Stimulated activated CD4-positive, alpha-beta T cell treated with anti-CD3 and anti-CD28 coated beads, Interleukin-4, amount 100 ng/mL, for 48 hours (primary cell): ENCODE results near the gene EIF4E2.
"Not testable (repeated sequence)": the region's sequence is repeated elsewhere in the genome, so short reads cannot be mapped to it uniquely, and the experiment has no call there.

Source experiments
- DNase-seq, 2 donors: peaks; one replicate each; pipeline ENCODE4 v3.0.0-alpha.2; 2020; ENCODE audit warnings: low read depth in 2 of 2

The EIF4E2 gene

DNA sequence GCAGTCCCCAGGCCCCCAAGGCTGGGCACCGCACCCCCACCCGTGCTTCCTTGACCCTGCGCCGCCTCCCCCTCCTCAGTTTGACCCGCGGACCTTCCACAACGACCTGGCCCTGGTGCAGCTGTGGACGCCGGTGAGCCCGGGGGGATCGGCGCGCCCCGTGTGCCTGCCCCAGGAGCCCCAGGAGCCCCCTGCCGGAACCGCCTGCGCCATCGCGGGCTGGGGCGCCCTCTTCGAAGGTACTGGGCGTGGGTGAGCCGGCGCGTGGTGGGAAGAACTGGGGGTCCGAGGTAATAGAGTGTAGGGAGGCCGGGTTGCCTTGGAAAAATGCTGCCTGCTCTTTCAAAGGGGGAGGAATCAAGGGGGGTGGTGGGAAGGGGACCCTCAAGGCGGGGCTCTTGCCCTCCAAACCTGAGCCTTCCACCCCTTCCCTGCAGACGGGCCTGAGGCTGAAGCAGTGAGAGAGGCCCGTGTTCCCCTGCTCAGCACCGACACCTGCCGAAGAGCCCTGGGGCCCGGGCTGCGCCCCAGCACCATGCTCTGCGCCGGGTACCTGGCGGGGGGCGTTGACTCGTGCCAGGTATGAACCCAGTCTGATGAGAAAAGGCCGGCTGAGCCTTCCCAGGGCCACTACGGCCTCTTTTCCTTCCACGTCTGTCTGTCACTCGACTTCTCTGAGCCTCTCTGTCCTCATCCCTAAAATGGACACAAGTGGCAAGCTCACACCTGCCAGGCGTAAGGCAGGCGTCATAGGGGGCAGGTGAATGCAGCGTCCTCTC is 27.7 kb upstream of the EIF4E2 start:
- no peak for DNase-seq

DNA sequence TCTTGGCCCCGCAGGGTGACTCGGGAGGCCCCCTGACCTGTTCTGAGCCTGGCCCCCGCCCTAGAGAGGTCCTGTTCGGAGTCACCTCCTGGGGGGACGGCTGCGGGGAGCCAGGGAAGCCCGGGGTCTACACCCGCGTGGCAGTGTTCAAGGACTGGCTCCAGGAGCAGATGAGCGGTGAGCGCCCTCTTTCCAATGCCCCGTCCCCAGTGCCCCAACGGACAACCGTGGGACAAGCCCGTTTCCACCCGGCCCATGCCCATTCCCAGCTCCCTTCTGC is 27.1 kb upstream of the EIF4E2 start:
- DNase-seq = no peak

DNA sequence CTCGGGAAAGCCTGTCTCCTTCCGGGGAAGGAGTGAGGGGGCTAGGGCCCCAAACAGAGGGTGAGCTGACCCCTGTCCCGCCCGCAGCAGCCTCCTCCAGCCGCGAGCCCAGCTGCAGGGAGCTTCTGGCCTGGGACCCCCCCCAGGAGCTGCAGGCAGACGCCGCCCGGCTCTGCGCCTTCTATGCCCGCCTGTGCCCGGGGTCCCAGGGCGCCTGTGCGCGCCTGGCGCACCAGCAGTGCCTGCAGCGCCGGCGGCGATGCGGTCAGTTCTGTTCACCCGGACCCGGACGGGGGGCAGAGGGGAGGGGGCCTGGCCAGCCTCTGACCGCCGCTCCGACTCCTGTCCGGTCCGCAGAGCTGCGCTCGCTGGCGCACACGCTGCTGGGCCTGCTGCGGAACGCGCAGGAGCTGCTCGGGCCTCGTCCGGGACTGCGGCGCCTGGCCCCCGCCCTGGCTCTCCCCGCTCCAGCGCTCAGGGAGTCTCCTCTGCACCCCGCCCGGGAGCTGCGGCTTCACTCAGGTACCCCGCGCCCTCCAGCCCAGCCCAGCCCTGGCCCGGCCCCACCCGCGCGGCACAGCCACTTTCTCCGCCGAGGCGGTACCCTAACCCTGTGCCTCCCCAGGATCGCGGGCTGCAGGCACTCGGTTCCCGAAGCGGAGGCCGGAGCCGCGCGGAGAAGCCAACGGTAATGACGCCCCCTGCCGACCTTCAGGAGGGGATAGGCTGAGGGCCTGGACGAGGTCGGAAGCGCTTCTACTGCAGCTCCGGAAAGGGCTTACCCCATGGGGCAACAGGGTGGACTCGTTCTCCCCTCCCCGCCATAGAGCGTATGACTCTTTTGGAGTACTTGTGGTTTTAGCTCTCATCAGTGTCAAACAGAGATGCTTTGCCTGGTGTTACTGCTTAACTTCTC is 26.5 kb upstream of the EIF4E2 start:
- DNase-seq = peak in 1 of 2 donors; percentile 33

GRCh38 chr2:232524771-232525170 is 25.7 kb upstream of the EIF4E2 start:
- no peak for DNase-seq

GRCh38 chr2:232525199-232525598 is 25.3 kb upstream of the EIF4E2 start:
- DNase-seq = no peak

GRCh38 chr2:232525791-232526371 is 24.6 kb upstream of the EIF4E2 start, which contains the start of gene CHRND:
Gene CHRND, plus strand, starts transcription at chr2:232526160. Its CDS starts 56 bp downstream, at chr2:232526216.
- no peak for DNase-seq

- DNase-seq = no peak
These were observed 24.0 kb upstream of the EIF4E2 start for GRCh38 chr2:232526372-232526941.

GRCh38 chr2:232527905-232528470 is 22.5 kb upstream of the EIF4E2 start:
- DNase-seq = no peak

DNA sequence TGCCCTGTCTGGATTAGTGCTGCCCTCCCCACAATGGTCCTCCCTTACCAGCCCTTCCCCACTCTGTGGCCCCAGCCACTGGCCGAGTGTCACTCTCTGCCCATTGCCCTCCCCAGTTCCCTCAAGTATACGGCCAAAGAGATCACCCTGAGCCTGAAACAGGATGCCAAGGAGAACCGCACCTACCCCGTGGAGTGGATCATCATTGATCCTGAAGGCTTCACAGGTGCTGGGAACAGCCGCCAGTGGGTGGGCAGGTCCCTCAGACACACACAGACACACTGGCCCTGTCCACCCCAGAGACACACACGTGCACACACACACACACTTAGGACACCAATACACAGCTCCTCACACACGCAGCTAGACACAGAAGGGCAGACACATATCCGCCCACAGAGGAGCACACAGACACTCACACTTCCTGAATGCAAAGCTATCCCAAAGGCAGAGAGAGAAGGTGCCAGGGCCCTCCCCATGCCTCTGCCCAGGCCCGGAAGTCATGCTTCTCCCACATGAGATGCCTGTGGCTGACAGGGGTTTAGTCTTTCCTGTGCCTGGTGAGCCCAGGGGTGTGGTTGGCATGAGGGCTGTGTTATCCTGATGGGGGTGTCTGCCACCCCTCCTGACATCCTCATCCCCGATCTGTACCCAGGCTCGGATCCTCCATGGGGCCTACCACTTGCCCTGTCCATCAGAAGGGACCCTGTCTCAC is 21.6 kb upstream of the EIF4E2 start:
- DNase-seq = no peak

GRCh38 chr2:232529806-232530547 is 20.5 kb upstream of the EIF4E2 start:
- no peak for DNase-seq

DNA sequence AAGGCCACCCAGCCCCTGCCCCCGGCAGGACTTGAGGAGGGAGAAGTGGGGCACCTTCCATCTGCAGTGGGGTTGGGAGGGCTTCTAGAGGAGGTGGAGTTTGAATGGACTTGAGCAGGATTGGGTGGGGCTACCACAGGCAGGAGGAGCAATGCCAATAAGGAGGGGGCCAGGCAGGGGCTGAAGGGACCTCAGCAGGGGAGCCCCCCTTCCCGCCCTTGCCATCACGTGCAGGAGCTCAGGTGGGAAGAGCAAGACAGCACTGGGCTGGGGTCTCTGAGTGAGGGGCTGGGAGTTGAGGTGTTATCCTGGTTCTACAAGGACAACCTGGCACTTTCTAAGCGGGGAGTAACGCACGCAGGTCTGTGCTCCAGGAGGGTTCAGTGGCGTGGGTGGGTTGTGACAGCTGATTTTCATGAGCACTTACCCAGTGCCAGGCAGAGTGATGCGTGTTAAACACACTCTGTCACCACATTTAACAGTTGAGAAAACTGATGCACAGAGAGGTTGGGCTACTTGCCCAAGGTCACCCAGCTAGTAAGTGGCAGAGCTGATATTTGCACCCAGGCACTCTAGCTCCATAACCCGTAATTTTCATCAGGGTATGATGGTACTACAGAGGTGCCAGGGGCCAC is 19.7 kb upstream of the EIF4E2 start:
- DNase-seq = no peak

DNA sequence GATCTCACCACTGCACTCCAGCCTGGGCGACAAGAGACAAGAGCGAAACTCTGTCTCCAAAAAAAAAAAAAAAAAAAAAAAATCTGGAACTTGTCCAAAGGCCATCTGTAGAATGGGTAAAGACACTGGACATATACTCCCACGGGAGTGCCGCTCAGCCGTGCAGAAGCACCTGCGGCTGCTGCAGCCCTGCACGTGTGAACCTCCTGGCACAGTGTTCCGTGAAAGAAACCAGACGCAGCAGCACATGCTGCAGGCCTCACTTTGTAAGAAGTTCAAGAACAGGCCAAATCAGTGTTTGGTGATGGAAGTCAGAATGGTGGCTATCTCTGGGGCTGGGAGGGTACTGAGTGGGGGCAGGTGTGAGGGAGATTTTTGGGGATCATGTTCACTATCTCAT is 18.1 kb upstream of the EIF4E2 start:
- no peak for DNase-seq

- not testable (repeated sequence) for DNase-seq
These were observed 17.7 kb upstream of the EIF4E2 start for GRCh38 chr2:232532821-232533220.

GRCh38 chr2:232533944-232534710 is 16.4 kb upstream of the EIF4E2 start:
- no peak for DNase-seq

DNA sequence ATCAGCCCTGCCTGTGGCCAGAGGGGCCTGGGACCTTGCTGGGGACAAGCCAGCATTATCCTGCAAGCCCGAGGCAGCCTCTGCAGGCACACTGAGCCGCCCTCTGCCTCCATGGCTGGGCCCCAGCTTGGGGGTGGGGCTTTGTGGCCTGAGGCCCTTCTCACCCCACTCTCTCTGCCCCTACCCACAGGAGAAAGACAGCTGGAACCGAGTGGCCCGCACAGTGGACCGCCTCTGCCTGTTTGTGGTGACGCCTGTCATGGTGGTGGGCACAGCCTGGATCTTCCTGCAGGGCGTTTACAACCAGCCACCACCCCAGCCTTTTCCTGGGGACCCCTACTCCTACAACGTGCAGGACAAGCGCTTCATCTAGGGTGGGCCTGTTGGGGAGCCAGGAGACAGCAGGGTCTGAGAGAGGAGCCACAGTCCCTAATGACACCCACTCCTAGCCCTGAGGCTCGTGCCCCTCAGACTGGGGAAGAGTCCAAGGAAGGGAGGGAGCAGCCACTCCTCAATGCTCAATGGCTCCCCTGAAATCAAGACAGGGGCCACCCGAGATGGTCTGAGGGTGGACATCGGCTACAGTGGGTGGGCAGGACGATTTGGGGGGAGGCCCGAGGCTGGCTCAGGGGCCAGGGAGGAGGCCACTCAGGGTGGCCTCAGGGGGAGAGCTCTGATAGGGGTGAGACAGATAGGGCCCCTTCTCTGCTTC is 15.4 kb upstream of the EIF4E2 start:
- DNase-seq = no peak

DNA sequence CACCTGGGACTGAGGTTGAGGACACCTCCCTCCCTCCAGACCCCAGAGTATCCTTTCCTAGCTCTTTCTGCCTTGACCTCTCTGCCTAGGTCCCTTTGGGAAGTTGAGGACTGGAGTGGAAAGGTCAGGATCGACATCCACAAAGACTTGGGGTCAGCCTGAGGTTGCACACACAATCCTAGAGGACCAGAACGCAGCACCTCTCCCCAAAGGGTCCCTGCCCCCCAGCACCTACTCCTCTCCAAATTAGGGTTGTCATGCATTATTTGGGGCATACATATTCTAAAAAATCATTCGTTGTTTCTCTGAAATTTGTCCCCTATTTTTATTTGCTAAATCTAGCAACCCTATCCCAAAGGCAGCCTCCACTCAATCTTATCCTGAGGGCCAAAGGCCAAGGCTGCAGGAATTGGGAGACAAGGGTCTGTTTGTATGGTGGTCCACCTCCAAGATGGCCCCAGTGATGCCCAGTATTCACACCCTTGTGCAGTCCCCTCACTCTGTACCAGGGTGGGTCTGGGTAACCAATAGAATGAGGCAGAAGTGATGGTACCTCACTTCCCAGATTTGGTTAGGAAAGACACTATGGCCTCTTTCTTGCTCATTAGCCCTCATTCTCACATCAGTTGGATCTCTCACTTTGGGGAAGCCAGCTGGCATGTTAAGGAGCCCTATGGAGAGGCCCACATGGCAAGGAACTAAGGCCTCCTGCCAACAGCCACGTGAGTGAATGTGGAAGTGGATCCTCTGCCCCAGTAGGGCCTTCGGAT is 14.5 kb upstream of the EIF4E2 start:
- DNase-seq = no peak

GRCh38 chr2:232537079-232537478 is 13.4 kb upstream of the EIF4E2 start:
- no peak for DNase-seq

DNA sequence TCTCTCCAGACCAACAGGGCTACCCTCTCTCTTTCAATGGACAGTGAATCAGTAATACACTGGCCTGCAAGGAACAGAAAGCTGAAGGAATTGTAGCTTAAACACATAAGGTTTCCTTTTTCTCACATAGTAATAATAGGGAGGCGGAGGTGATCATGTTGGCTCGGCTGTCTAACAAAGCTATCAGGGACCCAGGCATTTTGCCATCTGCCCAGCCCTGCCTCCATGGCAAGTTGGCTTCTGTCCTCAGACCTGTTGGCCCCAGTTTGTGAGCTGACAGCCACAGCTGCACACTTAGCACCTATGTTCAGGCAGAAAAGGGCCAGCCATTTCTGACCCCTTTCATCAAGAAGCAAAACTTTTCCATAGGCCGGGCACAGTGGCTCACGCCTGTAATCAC is 13.0 kb upstream of the EIF4E2 start:
- no peak for DNase-seq
